Measurements from ENCODE around the gene BRWD1. TPM values are rescaled to one million over a fixed set of nuclear protein-coding genes. Genes with fewer than 3 reads are reported as not detected.
A peak's percentile ranks its signal among the peaks of the same experiment; 100 is the strongest.

BRWD1 gene
- total RNA-seq, 1 donor from 2014 or later, result 39.0 TPM

- TF ChIP-seq CTCF (IDR thresholded peaks at IDR 0.05), result no peak
- H3K9me3 ChIP-seq, result no peaks in the 10 kb centered on the region
- ATAC-seq, result peak; percentile 97 to 98
- peak; percentile 99 for DNase-seq
- peak overlapping the region; percentile 88 for H3K4me3 ChIP-seq
- H3K27ac ChIP-seq, result peak overlapping the region; percentile 94
- peaks cover under 1% of the 10 kb centered on the region for H3K36me3 ChIP-seq
- intact Hi-C loops (cut with DNase I), result no loop called here
- no peaks in the 10 kb centered on the region for H3K27me3 ChIP-seq (ENCODE audit: low read depth)
- H3K4me1 ChIP-seq, result peaks cover 22% of the 10 kb centered on the region
These were observed 36.0 kb upstream of the BRWD1 start for GRCh38 chr21:39349211-39350093.

DNA sequence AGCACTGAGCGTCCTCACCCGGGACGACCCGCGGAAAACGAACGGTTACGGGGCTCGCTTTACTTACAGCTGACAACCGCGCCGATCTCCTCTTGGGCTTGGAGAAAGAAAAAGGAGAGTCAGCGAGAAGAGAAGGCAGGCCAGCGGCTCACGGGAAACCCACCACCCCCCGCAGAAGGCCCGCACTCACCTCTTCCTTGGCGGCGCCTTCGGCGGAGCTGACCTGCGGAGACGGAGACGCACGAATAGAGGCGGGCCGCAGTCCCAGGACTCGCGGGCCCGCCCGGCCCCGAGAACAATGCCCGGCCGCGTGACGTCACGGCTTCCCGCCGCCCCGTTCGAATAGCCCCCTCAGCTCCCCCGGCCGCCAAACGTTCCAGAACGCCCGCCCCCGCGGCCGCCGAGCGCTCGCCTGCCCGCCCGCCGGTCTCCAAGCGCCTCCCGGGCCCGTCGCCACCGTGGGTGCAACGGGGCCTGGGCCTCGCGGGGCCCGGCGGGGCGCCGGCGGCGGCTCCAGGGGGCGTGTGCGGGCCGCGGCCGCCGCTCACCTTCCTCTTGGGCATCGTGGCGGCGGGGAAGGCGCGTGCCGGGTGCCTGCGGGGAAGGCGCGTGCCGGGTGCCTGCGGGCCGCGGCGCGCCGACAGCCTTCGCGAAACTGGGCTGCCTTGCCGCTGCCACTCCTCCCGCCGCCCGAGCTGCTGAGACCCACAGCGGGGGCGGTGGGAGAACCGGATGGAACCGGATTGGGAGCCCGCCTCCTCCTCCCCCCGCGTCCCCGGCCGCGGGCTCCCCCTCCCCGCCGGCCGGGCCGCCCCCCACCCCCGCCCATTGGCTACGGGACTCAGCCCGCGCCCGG, 35.2 kb upstream of the BRWD1 start, which contains the start of gene HMGN1:
Gene HMGN1 (minus strand): TSS at position 734 of the 856 bp plus-strand sequence. CDS start 171 bp downstream, at position 563.
- peak; percentile 91 for DNase-seq
- Histone ChIP-seq H3K9me3 (no peaks in the 10 kb centered on the region), H3K4me1 (peaks cover 22% of the 10 kb centered on the region), H3K27me3 (ENCODE audit: low read depth) (no peaks in the 10 kb centered on the region), H3K36me3 (peaks cover 9% of the 10 kb centered on the region), H3K27ac (peak within 1 kb of the TSS; percentile 94), H3K4me3 (peak within 1 kb of the TSS; percentile 88)
- intact Hi-C loops (cut with DNase I), result no loop called here
- peak; percentile 56 to 82 for ATAC-seq
- TF ChIP-seq CTCF (IDR thresholded peaks at IDR 0.05), result no peak

GRCh38 chr21:39348040-39348354, 34.6 kb upstream of the BRWD1 start:
- peaks cover 22% of the 10 kb centered on the region for H3K4me1 ChIP-seq
- DNase-seq (no peak), ATAC-seq (peak in 1 of 2 donors; percentile 1)
- peak overlapping the region; percentile 94 for H3K27ac ChIP-seq
- H3K27me3 ChIP-seq (ENCODE audit: low read depth), result no peaks in the 10 kb centered on the region
- H3K36me3 ChIP-seq, result peaks cover 15% of the 10 kb centered on the region
- peak overlapping the region; percentile 88 for H3K4me3 ChIP-seq
- intact Hi-C loops (cut with DNase I), result no loop called here
- H3K9me3 ChIP-seq, result no peaks in the 10 kb centered on the region
- no peak for TF ChIP-seq CTCF (IDR thresholded peaks at IDR 0.05)

DNA sequence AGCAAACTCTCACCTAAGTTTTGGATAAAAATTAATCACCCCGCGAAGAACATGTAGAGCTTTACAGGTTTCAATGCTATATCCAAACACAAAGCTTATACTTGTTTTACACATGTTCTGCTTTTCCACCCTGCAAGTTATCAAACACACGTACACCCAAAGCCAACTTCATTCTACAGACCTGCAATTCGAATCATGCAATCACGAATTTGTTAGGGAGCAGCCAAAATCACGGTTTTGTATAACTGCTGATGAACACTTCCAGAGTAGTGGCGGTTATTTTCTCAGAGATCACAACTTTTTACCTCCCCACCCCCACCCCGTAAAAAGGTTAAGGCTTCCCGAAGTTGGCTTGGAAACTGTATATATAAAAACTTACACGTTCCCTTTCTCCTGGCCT, 34.1 kb upstream of the BRWD1 start:
- Histone ChIP-seq H3K4me3 (peak overlapping the region; percentile 88), H3K27me3 (ENCODE audit: low read depth) (no peaks in the 10 kb centered on the region), H3K4me1 (peaks cover 22% of the 10 kb centered on the region), H3K27ac (peak overlapping the region; percentile 94), H3K9me3 (no peaks in the 10 kb centered on the region), H3K36me3 (peaks cover 17% of the 10 kb centered on the region)
- intact Hi-C loops (cut with DNase I), result no loop called here
- ATAC-seq (no peak), DNase-seq (no peak)
- no peak for TF ChIP-seq CTCF (IDR thresholded peaks at IDR 0.05)

DNA sequence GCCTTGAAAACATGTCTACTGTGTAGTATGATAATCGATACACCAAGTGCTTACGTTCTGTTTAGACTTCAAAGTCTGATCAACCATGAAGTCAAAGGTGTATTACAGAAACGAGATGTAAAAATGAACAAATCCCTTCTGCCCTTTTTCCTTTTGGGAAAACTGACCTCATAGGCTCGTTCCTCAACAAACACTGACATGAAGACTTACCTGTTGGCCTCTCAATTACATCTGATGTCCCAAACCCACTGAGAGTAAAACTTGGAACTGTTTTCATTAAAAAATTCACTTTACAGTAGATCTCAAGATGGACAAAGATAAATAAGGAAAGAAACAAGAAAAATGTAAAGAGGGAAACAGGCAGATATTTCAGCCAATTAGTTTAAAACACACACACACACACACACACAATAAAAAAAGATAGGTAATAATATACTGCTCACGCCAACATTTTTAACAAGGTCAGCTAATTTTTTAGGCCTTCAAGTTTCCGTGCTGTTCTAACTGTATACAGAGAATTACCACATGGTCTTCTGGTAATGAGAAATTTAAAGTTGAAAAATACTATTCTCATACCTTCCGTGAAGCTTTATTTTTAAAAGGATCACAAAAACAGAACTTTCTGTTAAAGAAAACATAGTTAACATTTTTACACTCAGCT, 33.4 kb upstream of the BRWD1 start:
- Histone ChIP-seq H3K9me3 (no peaks in the 10 kb centered on the region), H3K4me3 (peak overlapping the region; percentile 88), H3K27ac (no peak overlapping the region), H3K4me1 (peaks cover 22% of the 10 kb centered on the region), H3K36me3 (peaks cover 22% of the 10 kb centered on the region), H3K27me3 (ENCODE audit: low read depth) (no peaks in the 10 kb centered on the region)
- ATAC-seq, result no peak
- no peak for TF ChIP-seq CTCF (IDR thresholded peaks at IDR 0.05)
- DNase-seq, result no peak
- intact Hi-C loops (cut with DNase I), result no loop called here
